Measurements from ENCODE around the gene LARGE1.
A peak's percentile ranks its signal among the peaks of the same experiment; 100 is the strongest.

LARGE1 gene

GRCh38 chr22:33385611-33386010 is 534.7 kb downstream of the LARGE1 start:
- Histone ChIP-seq H3K9ac (ENCODE audit: low read length) (no peak overlapping the region), H4K12ac (ENCODE audit: low read depth, low read length) (no peak overlapping the region), H2BK120ac (ENCODE audit: insufficient read depth, low read length, poor library complexity) (no peak overlapping the region), H3K9me3 (ENCODE audit: insufficient read depth, low read depth, low read length) (no peaks in the 10 kb centered on the region), H3K4me2 (ENCODE audit: low read length) (no peak overlapping the region), H3K27me3 (ENCODE audit: insufficient read depth, low read length) (no peaks in the 10 kb centered on the region), H3K14ac (ENCODE audit: low read length) (no peak overlapping the region), H3K36me3 (ENCODE audit: control insufficient read depth in 1 of 2, insufficient read depth in 2 of 2, low read length in 2 of 2) (peaks cover 3 to 11% of the 10 kb centered on the region in 2 experiments), H3K79me1 (ENCODE audit: low read length) (no peaks in the 10 kb centered on the region), H3K4me1 (ENCODE audit: control insufficient read depth in 1 of 2, insufficient read depth in 2 of 2, low read length in 2 of 2) (no peaks in the 10 kb centered on the region), H3K18ac (ENCODE audit: low read length) (no peak overlapping the region), H3K4me3 (ENCODE audit: low read depth, low read length) (no peak overlapping the region), H4K91ac (ENCODE audit: low read depth, low read length) (no peak overlapping the region), H2BK12ac (ENCODE audit: low read length) (no peak overlapping the region), H3K79me2 (ENCODE audit: control insufficient read depth, insufficient read depth, low read length, poor library complexity) (no peaks in the 10 kb centered on the region), H4K8ac (ENCODE audit: low read depth, low read length) (no peak overlapping the region), H3K23ac (ENCODE audit: low read length) (no peak overlapping the region), H2BK5ac (ENCODE audit: low read depth, low read length, poor library complexity) (no peak overlapping the region), H3K4ac (ENCODE audit: low read depth, low read length) (no peak overlapping the region), H2AFZ (ENCODE audit: insufficient read depth, low read length, poor library complexity) (no peak overlapping the region), H2AK5ac (ENCODE audit: low read length) (no peak overlapping the region), H3K27ac (ENCODE audit: low read depth, low read length) (no peak overlapping the region)
- WGBS (ENCODE audit: extremely low coverage, insufficient coverage, insufficient read length), result no CpG with 5 or more reads among the region's 2 CpGs
- no peak for DNase-seq

GRCh38 chr22:33382436-33382835 is 537.8 kb downstream of the LARGE1 start:
- WGBS (ENCODE audit: extremely low coverage, insufficient coverage, insufficient read length), result no CpG with 5 or more reads among the region's 8 CpGs
- Histone ChIP-seq H3K79me1 (ENCODE audit: low read length) (no peaks in the 10 kb centered on the region), H4K91ac (ENCODE audit: low read depth, low read length) (no peak overlapping the region), H3K18ac (ENCODE audit: low read length) (no peak overlapping the region), H3K9ac (ENCODE audit: low read length) (no peak overlapping the region), H2AK5ac (ENCODE audit: low read length) (no peak overlapping the region), H3K79me2 (ENCODE audit: control insufficient read depth, insufficient read depth, low read length, poor library complexity) (no peaks in the 10 kb centered on the region), H3K27me3 (ENCODE audit: insufficient read depth, low read length) (no peaks in the 10 kb centered on the region), H4K12ac (ENCODE audit: low read depth, low read length) (no peak overlapping the region), H2AFZ (ENCODE audit: insufficient read depth, low read length, poor library complexity) (no peak overlapping the region), H2BK120ac (ENCODE audit: insufficient read depth, low read length, poor library complexity) (no peak overlapping the region), H3K14ac (ENCODE audit: low read length) (no peak overlapping the region), H2BK12ac (ENCODE audit: low read length) (no peak overlapping the region), H3K27ac (ENCODE audit: low read depth, low read length) (no peak overlapping the region), H4K8ac (ENCODE audit: low read depth, low read length) (no peak overlapping the region), H3K36me3 (ENCODE audit: control insufficient read depth in 1 of 2, insufficient read depth in 2 of 2, low read length in 2 of 2) (peaks cover 3 to 11% of the 10 kb centered on the region in 2 experiments), H3K23ac (ENCODE audit: low read length) (no peak overlapping the region), H3K4me2 (ENCODE audit: low read length) (no peak overlapping the region), H3K4me3 (ENCODE audit: low read depth, low read length) (no peak overlapping the region), H2BK5ac (ENCODE audit: low read depth, low read length, poor library complexity) (no peak overlapping the region), H3K9me3 (ENCODE audit: insufficient read depth, low read depth, low read length) (no peaks in the 10 kb centered on the region), H3K4me1 (ENCODE audit: control insufficient read depth in 1 of 2, insufficient read depth in 2 of 2, low read length in 2 of 2) (no peaks in the 10 kb centered on the region), H3K4ac (ENCODE audit: low read depth, low read length) (no peak overlapping the region)
- no peak for DNase-seq

GRCh38 chr22:33381531-33382406 is 538.5 kb downstream of the LARGE1 start:
- Histone ChIP-seq H4K8ac (ENCODE audit: low read depth, low read length) (no peak overlapping the region), H2AK5ac (ENCODE audit: low read length) (no peak overlapping the region), H3K4me3 (ENCODE audit: low read depth, low read length) (no peak overlapping the region), H3K18ac (ENCODE audit: low read length) (no peak overlapping the region), H2BK12ac (ENCODE audit: low read length) (no peak overlapping the region), H3K27ac (ENCODE audit: low read depth, low read length) (no peak overlapping the region), H3K36me3 (ENCODE audit: control insufficient read depth in 1 of 2, insufficient read depth in 2 of 2, low read length in 2 of 2) (peaks cover 3 to 11% of the 10 kb centered on the region in 2 experiments), H3K4me1 (ENCODE audit: control insufficient read depth in 1 of 2, insufficient read depth in 2 of 2, low read length in 2 of 2) (no peaks in the 10 kb centered on the region), H3K4me2 (ENCODE audit: low read length) (no peak overlapping the region), H3K14ac (ENCODE audit: low read length) (no peak overlapping the region), H2BK5ac (ENCODE audit: low read depth, low read length, poor library complexity) (no peak overlapping the region), H3K79me1 (ENCODE audit: low read length) (no peaks in the 10 kb centered on the region), H3K9ac (ENCODE audit: low read length) (no peak overlapping the region), H3K27me3 (ENCODE audit: insufficient read depth, low read length) (no peaks in the 10 kb centered on the region), H2AFZ (ENCODE audit: insufficient read depth, low read length, poor library complexity) (no peak overlapping the region), H3K79me2 (ENCODE audit: control insufficient read depth, insufficient read depth, low read length, poor library complexity) (no peaks in the 10 kb centered on the region), H3K23ac (ENCODE audit: low read length) (no peak overlapping the region), H2BK120ac (ENCODE audit: insufficient read depth, low read length, poor library complexity) (no peak overlapping the region), H4K91ac (ENCODE audit: low read depth, low read length) (no peak overlapping the region), H3K4ac (ENCODE audit: low read depth, low read length) (no peak overlapping the region), H4K12ac (ENCODE audit: low read depth, low read length) (no peak overlapping the region), H3K9me3 (ENCODE audit: insufficient read depth, low read depth, low read length) (no peaks in the 10 kb centered on the region)
- WGBS (ENCODE audit: extremely low coverage, insufficient coverage, insufficient read length), result no CpG with 5 or more reads among the region's 10 CpGs
- no peak for DNase-seq

- no peak overlapping the region for H2BK12ac ChIP-seq (ENCODE audit: low read length)
- peaks cover 3 to 11% of the 10 kb centered on the region in 2 experiments for H3K36me3 ChIP-seq (ENCODE audit: control insufficient read depth in 1 of 2, insufficient read depth in 2 of 2, low read length in 2 of 2)
- H2BK120ac ChIP-seq (ENCODE audit: insufficient read depth, low read length, poor library complexity), result no peak overlapping the region
- H3K27me3 ChIP-seq (ENCODE audit: insufficient read depth, low read length), result no peaks in the 10 kb centered on the region
- no peak overlapping the region for H3K4ac ChIP-seq (ENCODE audit: low read depth, low read length)
- no peaks in the 10 kb centered on the region for H3K79me1 ChIP-seq (ENCODE audit: low read length)
- no peak overlapping the region for H4K12ac ChIP-seq (ENCODE audit: low read depth, low read length)
- H3K18ac ChIP-seq (ENCODE audit: low read length), result no peak overlapping the region
- H3K9me3 ChIP-seq (ENCODE audit: insufficient read depth, low read depth, low read length), result no peaks in the 10 kb centered on the region
- H3K9ac ChIP-seq (ENCODE audit: low read length), result no peak overlapping the region
- no peaks in the 10 kb centered on the region for H3K4me1 ChIP-seq (ENCODE audit: control insufficient read depth in 1 of 2, insufficient read depth in 2 of 2, low read length in 2 of 2)
- H3K27ac ChIP-seq (ENCODE audit: low read depth, low read length), result no peak overlapping the region
- no peak overlapping the region for H3K23ac ChIP-seq (ENCODE audit: low read length)
- H2AFZ ChIP-seq (ENCODE audit: insufficient read depth, low read length, poor library complexity), result no peak overlapping the region
- peak in 1 of 2 donors; percentile 36 for DNase-seq
- H3K4me2 ChIP-seq (ENCODE audit: low read length), result no peak overlapping the region
- no peaks in the 10 kb centered on the region for H3K79me2 ChIP-seq (ENCODE audit: control insufficient read depth, insufficient read depth, low read length, poor library complexity)
- no peak overlapping the region for H4K91ac ChIP-seq (ENCODE audit: low read depth, low read length)
- no peak overlapping the region for H3K14ac ChIP-seq (ENCODE audit: low read length)
- WGBS (ENCODE audit: extremely low coverage, insufficient coverage, insufficient read length), result no CpG with 5 or more reads among the region's 4 CpGs
- H3K4me3 ChIP-seq (ENCODE audit: low read depth, low read length), result no peak overlapping the region
- no peak overlapping the region for H2BK5ac ChIP-seq (ENCODE audit: low read depth, low read length, poor library complexity)
- H2AK5ac ChIP-seq (ENCODE audit: low read length), result no peak overlapping the region
- no peak overlapping the region for H4K8ac ChIP-seq (ENCODE audit: low read depth, low read length)
Observed at GRCh38 chr22:33380789-33381530, 539.3 kb downstream of the LARGE1 start.
